ENCODE measurements around the gene OPRM1. TPM values are rescaled to one million over a fixed set of nuclear protein-coding genes. Genes with fewer than 3 reads are reported as not detected.

The OPRM1 gene
- total and polyA plus RNA-seq, 4 donors = 0.08 TPM; not detected in 3

- WGBS, 2 donors = 64 to 83% methylated on average over 3 of the region's 3 CpGs
- ATAC-seq (ENCODE audit: low FRiP score) (no peak), DNase-seq (no peak)
- Histone ChIP-seq H3K27ac (ENCODE audit: low read depth in 1 of 2, low read length in 2 of 2) (no peak overlapping the region), H3K4me3 (ENCODE audit: low read length in 2 of 2) (no peak overlapping the region), H3K4me1 (ENCODE audit: control insufficient read depth in 1 of 2, insufficient read depth in 2 of 2, low read length in 2 of 2) (no peaks in the 10 kb centered on the region), H3K9me3 (ENCODE audit: control insufficient read depth, low read length) (peaks cover 2% of the 10 kb centered on the region), H3K36me3 (ENCODE audit: control insufficient read depth in 1 of 2, insufficient read depth in 2 of 2, low read length in 1 of 2) (no peaks in the 10 kb centered on the region), H3K27me3 (ENCODE audit: control insufficient read depth in 1 of 2, insufficient read depth in 2 of 2, low read length in 1 of 2) (no peaks in the 10 kb centered on the region)
- intact Hi-C loops (cut with DNase I) = no loop called here
Observed at GRCh38 chr6:154292066-154292465, 253.0 kb downstream of the OPRM1 start.

- H3K27ac ChIP-seq (ENCODE audit: low read depth in 1 of 2, low read length in 2 of 2) = no peak overlapping the region
- no peak for ATAC-seq (ENCODE audit: low FRiP score)
- DNase-seq = no peak
- intact Hi-C loops (cut with DNase I) = no loop called here
- H3K36me3 ChIP-seq (ENCODE audit: control insufficient read depth in 1 of 2, insufficient read depth in 2 of 2, low read length in 1 of 2) = no peaks in the 10 kb centered on the region
- no peaks in the 10 kb centered on the region for H3K27me3 ChIP-seq (ENCODE audit: control insufficient read depth in 1 of 2, insufficient read depth in 2 of 2, low read length in 1 of 2)
- H3K9me3 ChIP-seq (ENCODE audit: control insufficient read depth, low read length) = peaks cover 2% of the 10 kb centered on the region
- H3K4me1 ChIP-seq (ENCODE audit: control insufficient read depth in 1 of 2, insufficient read depth in 2 of 2, low read length in 2 of 2) = peaks cover 2 to 4% of the 10 kb centered on the region in 2 donors
- WGBS, 2 donors = 40 to 47% methylated on average over 4 of the region's 4 CpGs
- no peak overlapping the region for H3K4me3 ChIP-seq (ENCODE audit: low read length in 2 of 2)
Observed at GRCh38 chr6:154292855-154293519, 253.9 kb downstream of the OPRM1 start.

GRCh38 chr6:154295733-154296132, 256.7 kb downstream of the OPRM1 start:
- Histone ChIP-seq H3K27me3 (ENCODE audit: control insufficient read depth in 1 of 2, insufficient read depth in 2 of 2, low read length in 1 of 2) (no peaks in the 10 kb centered on the region), H3K27ac (ENCODE audit: low read depth in 1 of 2, low read length in 2 of 2) (no peak overlapping the region), H3K4me1 (ENCODE audit: control insufficient read depth in 1 of 2, insufficient read depth in 2 of 2, low read length in 2 of 2) (peaks cover 2 to 4% of the 10 kb centered on the region in 2 donors), H3K9me3 (ENCODE audit: control insufficient read depth, low read length) (no peaks in the 10 kb centered on the region), H3K36me3 (ENCODE audit: control insufficient read depth in 1 of 2, insufficient read depth in 2 of 2, low read length in 1 of 2) (no peaks in the 10 kb centered on the region), H3K4me3 (ENCODE audit: low read length in 2 of 2) (no peak overlapping the region)
- DNase-seq = no peak
- intact Hi-C loops (cut with DNase I) = no loop called here
- no peak for ATAC-seq (ENCODE audit: low FRiP score)
- 76 to 77% methylated on average over 4 of the region's 4 CpGs for WGBS, 2 donors
